GM19438 (cell line): Measurements from ENCODE around the gene MPRIP.

Source experiments
- ATAC-seq: cut with Tn5 transposase; IDR thresholded peaks from one replicate; pipeline ENCODE4 v1.9.1; 2021; ENCODE audit warnings: low read depth; ENCODE audit not compliant: unreplicated experiment

The MPRIP gene

DNA sequence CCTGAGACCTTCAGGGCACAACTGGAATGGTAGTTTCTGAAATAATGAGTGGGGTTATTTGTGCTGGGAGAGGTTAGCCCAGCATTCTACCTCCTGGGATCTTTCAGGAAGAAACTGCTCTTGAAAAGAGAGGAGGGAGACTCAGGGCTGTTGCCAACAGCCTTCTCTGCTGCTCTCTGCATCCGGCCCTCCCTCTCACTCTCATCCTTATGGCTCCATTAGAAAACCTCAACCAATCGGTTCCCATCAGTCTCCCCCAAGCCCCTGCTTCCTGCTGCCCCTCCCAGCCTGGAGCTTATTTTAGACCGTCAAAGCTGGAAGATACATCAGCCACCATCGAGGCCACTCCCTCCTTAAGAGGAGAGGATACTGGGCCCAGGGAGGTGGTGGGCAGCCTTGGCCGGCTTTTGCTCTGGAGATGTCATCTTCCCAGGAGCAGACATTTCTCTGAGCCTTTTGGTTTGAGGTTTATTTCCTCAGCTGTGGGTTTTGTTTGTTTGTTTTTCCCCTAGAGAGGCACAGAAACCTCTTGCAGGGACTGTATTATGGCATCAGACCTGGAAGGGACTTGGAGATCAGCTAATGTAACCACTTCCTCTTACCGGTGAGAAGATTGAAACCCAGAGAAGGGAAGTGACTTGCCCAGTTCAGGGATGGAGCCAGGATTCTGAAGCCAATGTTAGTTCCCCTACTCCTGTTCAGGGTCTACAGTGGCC is 2.7 kb downstream of the MPRIP start:
- ATAC-seq: peak; percentile 40

DNA sequence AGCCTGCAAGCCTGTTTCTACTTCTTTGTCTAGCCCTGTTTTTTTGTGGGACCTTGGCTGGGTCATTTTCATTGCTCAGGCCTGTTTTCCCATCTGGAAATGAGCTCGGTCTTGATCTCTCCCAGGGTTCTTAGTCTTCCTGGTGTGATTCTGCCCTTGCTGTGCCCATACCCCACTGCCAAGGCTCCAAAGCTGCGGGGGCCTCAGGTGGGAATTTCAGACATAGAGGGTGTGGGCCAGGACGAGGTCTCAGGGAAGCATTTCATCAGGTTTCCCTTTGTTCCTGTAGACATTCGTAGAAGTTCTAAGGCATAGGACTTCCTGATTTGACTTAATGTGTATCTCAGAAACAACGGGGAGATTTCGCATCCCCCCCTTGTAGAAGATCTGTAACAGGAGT is 5.8 kb downstream of the MPRIP start:
- ATAC-seq: no peak

DNA sequence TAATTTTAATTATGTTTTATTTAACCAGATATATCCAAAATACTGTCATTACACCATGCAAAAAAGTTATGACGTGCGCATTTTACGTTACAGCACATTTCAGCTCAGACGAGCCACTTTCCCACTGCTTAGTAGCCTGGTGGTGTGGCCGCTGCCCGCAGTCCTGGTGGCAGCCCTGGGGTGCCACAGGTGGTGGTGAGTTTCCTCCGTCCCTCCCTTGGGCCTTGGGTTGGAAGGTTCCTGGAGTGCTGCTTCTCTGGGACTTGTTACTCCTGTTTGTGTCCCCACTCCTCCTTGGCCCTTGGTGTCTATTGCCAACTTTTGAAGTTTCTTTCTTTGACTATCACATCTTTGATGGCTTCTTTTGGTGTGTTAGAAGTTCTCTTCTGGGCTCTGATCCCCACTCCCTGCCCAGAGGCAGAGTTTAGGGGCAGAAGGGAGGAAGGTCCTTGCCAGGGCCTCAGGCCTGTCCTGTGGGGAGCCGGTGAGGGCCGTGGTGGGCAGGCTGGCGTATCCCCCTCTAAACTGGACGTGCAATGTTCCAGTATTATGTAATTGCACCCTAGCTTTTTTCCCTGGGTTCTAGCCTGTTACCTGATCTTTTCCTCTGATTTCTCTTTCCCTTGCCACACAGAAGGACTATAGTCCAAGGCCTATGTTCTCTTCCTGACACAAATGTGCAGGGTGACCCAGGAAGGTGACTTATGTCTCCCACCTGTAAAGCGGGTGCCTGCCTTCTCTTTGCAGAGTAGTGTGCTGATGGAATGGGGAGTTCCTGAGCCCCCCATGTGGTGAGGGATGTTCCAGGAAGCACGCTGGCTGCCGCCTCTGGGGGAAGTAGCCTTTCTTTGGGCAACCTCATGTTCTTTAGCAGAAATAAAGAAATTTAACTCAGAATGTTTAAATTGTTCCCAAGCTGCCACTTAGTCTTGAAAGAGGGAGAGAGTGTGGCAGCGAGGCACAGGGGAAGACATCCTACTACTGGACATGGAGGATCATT is 8.4 kb downstream of the MPRIP start:
- no peak for ATAC-seq

DNA sequence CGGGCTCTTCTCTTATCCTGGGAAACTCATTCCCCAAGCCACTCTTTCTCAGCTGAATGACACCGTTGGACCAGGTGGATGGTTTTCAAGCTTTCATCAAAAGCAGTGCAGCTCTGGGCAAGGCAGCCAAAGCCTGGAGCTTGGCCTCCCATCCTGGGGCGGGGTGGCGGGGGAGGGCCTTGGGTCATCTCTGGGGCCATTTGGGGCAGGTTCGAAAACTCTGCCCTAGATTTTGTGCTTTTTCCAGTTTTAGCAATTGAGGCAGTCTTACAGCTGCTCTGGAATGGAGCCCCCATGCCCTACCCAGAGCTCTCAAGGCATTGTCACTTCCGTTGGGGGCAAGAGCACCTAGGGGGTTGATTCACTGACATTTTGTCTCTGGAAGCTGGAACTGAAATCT is 9.1 kb downstream of the MPRIP start:
- no peak for ATAC-seq

DNA sequence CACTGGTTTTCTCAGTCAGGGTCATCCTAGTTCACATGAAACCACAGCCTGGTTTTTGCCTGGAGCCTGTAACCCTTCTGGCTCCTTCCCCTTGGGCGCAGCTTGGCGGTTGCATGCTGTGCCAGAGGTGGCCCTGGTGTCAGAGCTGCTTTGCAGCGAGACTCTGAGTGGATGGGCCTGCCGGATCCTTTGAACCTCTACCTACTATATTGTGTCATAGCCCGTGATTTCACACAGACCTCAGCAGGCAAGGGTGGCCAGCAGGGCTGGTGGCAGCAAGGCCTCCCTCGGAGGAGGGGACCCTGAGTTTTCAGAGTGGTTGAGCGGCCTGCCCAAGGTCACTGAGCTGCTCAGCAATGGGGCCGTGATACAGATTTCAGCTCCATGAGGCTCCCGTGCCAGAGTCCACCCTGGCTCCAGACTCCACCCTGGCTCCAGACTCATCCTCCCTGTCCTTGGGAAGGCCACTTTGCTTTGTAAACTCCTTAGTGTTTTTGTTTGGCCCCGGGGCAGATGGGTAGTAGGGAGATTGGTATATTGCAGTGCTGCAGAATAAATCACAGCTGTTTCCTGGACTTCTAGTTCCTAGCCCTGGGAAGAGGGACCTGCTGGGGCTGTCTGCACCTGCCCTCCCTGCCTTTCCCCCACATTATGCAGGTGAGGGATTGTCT is 9.7 kb downstream of the MPRIP start:
- ATAC-seq: no peak

DNA sequence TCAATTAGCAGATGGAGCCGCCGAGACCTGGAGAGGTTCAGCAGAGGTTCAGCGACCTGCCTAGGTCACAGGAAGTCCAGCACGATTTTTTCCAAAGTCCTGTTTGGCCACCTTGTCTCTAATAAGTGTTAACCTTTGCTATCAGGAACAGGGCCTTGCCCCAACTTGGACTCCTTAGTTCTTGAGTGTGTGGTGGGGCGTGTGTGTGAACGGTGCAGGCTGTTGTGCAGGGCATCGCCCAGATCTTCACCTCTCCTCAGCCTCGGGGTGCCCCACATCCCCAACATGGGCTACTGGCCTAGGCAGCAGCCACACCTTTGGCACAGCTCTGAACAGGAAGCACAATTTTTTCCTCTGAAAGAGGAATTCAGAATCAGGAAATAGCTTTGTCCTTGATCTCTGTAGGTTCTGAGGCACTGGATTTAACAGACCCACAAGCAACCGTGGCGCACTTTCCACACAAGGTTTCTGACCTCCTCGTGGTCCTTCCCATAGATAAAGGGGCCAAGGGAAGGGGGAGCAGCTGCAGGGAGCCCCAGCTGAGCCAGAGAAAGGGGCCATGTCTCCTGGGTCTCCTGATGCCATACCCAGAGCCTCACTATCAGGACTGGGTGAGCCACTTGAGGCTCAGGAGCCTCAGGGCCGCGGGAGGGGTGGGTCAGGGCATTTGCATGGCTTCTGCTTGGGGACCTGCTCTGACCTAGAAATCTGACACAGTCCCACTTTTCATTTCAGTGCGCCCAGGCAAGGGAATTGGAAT is 10.4 kb downstream of the MPRIP start:
- ATAC-seq: no peak

DNA sequence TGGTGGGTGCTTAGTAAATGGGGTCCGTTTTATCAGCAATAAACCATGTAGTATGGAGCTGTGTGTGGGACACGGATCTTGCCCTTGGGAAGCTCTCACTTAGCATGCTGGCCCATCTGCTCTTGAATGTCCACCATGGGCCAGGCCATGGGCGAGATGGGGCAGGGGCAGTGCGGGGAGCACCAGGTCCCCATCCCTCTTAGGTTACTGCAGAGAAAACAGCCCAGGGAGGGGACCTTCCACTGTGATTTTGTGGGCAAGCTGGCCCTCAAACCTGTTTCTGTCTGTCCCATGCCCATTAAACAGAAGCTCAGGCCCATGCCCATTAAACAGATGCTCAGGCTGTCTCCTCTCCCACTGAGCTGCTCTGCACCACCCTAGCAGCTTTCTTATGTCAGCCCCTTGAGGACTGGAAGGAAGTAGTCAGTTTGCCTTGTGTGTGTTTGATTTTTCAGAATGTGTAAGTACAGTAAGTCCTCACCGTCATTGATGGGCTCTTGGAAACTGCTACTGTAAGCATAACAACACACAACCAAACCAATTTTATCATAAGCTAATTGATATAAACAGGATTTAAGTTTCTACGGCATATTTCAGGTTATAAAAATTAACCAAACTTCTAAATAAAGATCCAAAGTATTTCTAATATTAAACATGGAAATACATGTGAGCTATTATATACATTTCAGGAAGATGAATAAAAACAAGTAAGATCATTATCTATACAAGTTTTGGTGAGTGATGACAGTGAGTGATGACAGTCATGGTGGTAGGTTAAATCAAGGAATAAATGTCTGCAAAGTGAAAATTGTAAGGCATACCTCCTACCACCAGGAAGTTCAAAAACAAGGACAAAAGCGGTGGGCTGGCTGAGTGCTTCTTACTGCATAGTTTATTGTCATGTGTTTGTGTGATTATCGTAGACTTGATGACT is 11.5 kb downstream of the MPRIP start:
- ATAC-seq: no peak

DNA sequence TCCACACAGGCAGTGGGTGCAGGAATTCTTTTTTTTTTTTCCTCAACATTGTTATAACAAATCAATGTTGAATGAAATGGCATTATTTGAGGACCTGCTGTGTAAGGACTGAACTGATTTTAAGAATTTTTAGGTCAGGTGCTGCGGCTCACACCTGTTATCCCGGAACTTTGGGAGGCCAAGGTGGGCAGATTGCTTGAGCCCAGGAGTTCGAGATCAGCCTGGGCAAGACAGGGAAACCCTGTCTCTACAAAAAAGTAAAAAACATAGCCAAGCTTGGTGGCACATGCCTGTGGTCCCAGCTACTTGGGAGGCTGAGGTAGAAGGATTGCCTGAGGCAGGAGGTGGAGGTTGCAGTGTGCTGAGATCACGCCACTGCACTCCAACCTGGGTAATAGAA is 12.4 kb downstream of the MPRIP start:
- no peak for ATAC-seq

DNA sequence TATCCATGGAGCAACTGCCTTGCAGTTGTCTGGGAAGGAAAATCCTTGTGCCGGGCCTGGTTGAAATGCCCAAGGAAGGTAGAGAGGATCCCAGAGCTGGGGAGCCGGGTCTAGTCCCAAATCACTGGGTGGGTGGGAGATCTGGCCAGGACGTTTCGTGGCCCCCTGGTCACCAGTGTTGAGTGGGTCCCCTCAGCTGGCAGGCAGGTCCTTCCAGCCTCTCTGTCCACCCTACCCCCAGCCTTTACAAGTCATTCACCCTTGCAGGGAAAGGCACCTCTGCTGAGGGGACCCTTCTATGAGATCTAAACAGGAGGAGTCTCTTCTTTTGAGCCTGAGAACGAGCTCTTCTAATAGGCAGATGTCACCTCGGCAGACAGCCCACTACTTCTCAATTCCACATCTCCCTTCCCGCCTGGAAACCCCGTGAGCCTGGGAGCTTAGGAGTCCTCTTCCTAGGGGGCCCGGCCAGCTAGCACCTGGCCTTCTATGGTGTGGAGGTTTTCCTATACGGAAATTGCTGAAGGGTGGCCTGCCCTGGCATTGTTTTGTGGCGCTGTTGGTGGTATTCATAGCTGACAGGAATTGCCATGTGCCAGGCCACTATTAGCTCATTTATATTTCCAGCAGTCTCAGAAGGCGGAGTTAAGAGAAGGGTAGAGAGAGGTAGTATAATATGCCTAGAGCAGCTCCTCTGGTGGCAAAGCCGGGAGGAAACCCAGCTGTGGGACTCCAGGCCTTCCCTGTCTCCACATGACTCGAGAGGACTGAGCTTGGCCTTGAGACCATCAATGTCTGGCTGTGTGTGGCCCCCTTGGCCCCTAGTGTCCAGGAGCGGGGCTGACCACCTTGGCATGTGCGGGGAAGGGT is 13.3 kb downstream of the MPRIP start:
- no peak for ATAC-seq

DNA sequence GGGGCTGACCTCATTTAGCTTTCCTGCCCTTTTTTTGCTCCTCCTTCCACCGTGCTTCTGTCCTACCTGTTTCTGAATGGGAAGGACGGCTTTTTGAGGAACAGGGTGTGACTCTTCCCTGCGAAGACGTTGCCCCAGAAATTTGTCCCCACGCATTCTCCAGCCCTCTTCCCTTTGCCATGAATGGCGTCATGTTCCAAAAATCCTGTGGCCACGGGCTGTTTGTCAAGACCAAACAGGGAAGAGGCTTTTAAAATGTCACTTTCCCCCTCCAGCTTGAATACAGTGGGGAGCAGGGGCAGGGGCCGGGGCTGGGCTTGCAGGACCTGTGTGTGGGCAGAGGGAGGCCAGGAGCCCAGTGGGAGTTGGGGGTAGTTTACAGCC is 13.9 kb downstream of the MPRIP start:
- ATAC-seq: no peak

DNA sequence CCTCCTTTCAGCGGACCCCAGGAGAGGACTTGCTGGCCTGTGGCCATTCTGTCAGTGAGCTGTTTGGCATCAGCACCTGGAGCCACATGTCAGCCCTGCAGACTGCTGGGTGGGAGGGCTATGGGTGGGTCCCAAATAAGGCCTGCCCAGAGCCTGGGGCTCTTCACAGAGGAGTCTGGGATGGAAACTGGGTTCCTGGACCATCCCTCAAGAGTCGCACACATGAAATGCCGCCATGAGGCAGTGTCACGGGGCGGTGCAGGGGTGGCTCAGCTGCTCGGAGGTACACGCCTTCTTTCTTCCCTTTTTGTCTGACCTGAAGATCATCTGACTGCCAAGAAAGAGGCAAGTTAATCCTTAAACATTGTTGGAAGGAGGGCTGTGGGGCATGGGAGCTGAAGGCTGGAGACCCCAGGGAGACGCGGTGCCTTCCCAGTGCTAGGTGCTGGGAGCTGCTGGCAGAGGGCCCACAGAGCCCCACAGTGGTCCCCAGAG is 14.8 kb downstream of the MPRIP start:
- ATAC-seq: no peak

DNA sequence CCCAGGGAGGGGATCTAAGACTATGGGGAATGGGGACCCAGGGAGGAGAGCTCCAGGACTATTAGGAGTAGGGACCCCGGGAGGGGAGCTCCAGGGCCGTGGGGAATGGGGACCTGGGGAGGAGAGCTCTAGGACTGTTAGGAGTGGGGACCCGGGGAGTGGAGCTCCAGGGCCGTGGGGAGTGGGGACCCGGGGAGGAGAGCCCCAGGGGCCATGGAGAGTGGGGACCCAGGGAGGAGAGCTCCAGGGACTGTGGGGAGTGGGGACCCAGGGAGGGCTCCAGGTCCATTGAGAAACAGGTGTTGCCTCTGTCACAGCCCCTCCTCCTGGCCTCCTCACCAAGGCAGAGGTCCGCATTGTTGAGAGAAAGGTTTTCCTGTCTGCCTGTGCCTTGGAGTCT is 16.0 kb downstream of the MPRIP start:
- ATAC-seq: no peak

DNA sequence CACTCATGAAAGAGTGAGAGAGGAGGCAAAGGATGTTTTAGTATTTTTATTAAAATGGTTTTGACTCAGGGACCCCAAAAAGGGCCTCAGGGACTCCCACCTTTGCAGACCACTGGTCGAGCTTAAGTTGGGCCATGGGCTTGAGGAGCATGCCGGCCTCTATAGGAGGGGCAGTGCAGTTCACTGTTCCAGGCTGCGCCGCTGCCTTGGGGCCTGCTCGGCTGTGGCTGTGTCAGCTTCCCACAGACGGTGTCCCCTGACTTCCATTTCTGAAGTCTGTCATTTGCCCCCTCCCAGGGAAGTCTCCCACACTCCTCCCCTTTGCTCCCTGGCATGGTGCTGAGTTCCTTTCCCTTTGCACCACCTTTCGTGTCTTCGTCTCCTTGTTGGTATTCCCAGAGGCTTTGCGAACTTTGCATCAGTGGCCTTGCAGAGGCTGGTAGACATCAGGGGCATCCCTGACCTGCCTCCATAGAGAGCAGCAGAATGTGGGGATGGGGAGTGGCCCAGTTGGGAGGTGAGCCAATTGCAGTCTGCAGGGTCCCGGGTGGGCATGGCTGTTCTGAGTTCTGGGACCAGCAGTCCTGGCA is 17.1 kb downstream of the MPRIP start:
- no peak for ATAC-seq

DNA sequence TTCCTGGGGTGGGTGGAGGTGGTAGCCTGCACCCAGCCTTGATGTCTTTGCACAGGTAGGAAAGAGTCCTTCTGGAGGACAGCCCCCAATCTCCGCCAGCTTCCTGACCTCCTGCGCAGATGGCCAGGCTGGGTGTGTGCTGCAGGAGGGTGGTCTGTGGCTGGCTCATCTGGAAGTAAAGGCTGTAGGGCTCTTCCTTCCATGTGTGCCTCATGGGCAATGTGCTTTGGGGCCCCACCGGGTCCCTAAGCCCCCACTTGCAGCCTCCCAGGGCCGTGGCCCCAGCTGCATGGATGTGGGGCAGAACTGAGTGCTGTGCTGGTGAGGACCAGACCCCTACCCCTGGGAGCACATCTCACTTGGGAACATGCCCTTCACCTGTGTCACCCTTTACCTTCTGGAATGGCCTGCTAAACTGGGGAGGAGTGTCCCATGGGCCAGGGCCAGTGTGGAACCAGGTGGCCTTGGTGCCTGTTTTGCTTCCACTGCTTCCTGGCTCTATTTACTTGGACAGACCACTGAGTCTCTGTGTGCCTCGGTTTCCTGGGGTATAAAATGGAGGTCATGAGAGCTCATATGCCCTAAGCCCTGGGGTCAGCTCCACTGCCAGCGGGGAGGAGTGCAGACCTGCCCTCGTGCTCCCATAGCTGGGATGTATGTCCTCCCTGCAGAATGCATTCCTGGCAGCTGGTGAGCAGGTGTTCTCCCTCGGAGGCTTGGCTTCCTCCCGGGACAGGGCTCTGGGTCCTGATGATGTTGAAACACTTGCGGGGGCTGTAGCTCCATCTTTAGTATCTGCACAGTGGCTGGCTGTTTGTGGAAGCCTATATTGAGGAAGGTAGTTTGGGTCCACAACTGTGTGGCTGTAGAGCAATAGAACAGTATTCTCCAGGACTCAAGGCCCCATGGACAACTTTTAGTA is 18.0 kb downstream of the MPRIP start:
- ATAC-seq: no peak

DNA sequence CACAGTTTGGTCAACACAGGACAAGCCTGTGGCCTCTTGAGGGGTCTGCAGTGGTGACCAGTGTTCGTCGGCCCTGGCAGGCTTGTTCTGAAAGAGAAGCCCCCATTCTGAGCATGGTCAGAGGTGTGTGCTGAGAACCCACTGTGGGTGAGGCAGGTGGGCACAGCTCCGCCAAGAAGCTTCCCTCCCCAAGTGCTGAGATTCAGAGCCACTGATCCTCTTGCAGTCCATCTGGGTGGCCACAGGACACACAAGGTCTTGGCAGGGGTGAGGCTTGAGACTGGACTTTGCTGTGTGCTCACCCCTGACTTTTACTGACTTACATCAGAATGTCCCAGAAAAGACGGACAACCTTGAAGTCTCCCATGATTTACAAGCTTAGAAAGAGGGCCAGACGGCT is 18.7 kb downstream of the MPRIP start:
- ATAC-seq: no peak

DNA sequence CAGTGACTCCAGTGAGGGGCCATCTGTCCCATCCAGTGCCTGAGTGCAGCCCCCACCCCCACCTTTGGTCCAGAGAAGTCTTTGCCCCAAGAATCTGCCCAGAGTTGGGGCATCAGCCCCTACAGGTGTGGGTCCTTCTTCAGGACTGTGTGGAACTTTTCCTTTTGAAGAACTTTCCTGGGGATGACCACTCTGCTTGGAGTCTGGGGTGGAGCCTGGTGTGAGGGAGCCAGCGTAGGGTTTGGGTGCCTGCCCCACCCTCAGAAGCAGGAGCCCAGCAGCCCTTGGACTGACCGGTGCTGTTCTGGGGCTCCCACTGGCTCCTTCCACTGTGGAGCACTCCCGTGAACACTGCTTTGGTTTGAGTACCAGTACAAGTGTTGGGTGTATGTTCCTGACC is 19.3 kb downstream of the MPRIP start:
- no peak for ATAC-seq

DNA sequence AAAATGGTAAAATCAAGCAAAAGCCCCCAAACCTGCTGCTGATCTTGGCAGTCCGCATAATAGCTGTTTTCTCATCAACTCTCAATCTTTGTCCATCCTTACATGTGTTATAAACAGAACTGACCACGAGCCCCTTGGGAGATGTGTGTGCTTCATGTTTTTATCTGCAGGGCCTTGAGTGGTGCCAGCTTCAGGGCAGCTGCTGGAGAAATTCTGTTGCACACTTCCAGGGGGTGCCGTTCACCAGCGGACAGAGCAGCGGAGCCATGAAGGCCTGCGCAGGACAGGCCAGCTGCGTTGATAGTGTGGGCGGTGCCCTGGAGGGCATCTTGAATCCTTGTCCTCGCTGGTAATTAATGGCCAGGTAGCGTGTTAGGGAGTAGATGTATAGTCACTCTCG is 20.1 kb downstream of the MPRIP start:
- ATAC-seq: no peak
